SK-N-SH (cell line): ENCODE data around the gene GLCE.

Experiments
- CHD2 ChIP-seq: fragments of 150-350 bp; IDR thresholded peaks from 2 replicates; pipeline ENCODE4 v1.6.1; 2018; ENCODE audit warnings: low read length; ENCODE audit not compliant: partially characterized antibody
- FOSL2 ChIP-seq: IDR thresholded peaks from 2 replicates; pipeline ENCODE4 v1.4.0; 2012; ENCODE audit warnings: low read depth, mild to moderate bottlenecking, moderate library complexity, borderline replicate concordance
- TCF12 ChIP-seq: IDR thresholded peaks from 2 replicates; pipeline ENCODE4 v1.4.0; 2012
- TEAD4 ChIP-seq: IDR thresholded peaks from 2 replicates; pipeline ENCODE4 v1.4.0; 2012; ENCODE audit warnings: mild to moderate bottlenecking, borderline replicate concordance; ENCODE audit not compliant: insufficient read depth
- TF ChIP-seq, protein P1 (sequence below): fragments of 200-600 bp; sonication (generic); IDR thresholded peaks from 2 replicates; pipeline ENCODE4 v1.6.1; 2017; ENCODE audit warnings: antibody characterized with exemption, mild to moderate bottlenecking, moderate library complexity
- TF ChIP-seq, protein P2 (sequence below): IDR thresholded peaks from 2 replicates; pipeline ENCODE4 v1.6.1; 2012; ENCODE audit warnings: mild to moderate bottlenecking, low read depth, low read length, moderate library complexity

DNA sequence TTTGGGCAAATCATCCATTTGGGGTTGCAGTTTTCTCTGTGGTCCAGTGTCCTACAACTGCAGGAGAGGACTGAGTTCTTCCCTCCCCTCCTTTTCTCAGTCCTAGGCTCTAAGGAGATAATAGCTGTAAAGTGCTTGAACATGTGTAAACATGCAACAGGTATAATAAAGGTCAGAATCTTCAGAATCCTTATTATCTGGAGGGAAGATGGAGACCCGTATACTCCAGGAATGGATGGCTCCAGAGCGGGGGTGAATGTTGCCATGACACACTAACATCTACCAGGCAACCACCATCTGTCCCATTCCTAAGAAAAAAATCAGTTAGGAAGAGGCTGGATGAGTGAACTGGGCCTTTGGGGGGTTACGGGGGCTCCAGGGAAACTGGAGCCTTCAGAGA is 39.7 kb upstream of the GLCE start:
- TF ChIP-seq, protein P1, sequence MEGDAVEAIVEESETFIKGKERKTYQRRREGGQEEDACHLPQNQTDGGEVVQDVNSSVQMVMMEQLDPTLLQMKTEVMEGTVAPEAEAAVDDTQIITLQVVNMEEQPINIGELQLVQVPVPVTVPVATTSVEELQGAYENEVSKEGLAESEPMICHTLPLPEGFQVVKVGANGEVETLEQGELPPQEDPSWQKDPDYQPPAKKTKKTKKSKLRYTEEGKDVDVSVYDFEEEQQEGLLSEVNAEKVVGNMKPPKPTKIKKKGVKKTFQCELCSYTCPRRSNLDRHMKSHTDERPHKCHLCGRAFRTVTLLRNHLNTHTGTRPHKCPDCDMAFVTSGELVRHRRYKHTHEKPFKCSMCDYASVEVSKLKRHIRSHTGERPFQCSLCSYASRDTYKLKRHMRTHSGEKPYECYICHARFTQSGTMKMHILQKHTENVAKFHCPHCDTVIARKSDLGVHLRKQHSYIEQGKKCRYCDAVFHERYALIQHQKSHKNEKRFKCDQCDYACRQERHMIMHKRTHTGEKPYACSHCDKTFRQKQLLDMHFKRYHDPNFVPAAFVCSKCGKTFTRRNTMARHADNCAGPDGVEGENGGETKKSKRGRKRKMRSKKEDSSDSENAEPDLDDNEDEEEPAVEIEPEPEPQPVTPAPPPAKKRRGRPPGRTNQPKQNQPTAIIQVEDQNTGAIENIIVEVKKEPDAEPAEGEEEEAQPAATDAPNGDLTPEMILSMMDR: no peak
- TF ChIP-seq TCF12 (no peak), TEAD4 (no peak), FOSL2 (no peak), CHD2 (no peak)
- TF ChIP-seq, protein P2, sequence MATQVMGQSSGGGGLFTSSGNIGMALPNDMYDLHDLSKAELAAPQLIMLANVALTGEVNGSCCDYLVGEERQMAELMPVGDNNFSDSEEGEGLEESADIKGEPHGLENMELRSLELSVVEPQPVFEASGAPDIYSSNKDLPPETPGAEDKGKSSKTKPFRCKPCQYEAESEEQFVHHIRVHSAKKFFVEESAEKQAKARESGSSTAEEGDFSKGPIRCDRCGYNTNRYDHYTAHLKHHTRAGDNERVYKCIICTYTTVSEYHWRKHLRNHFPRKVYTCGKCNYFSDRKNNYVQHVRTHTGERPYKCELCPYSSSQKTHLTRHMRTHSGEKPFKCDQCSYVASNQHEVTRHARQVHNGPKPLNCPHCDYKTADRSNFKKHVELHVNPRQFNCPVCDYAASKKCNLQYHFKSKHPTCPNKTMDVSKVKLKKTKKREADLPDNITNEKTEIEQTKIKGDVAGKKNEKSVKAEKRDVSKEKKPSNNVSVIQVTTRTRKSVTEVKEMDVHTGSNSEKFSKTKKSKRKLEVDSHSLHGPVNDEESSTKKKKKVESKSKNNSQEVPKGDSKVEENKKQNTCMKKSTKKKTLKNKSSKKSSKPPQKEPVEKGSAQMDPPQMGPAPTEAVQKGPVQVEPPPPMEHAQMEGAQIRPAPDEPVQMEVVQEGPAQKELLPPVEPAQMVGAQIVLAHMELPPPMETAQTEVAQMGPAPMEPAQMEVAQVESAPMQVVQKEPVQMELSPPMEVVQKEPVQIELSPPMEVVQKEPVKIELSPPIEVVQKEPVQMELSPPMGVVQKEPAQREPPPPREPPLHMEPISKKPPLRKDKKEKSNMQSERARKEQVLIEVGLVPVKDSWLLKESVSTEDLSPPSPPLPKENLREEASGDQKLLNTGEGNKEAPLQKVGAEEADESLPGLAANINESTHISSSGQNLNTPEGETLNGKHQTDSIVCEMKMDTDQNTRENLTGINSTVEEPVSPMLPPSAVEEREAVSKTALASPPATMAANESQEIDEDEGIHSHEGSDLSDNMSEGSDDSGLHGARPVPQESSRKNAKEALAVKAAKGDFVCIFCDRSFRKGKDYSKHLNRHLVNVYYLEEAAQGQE: no peak
